Measurements from ENCODE around the gene XPO6.
A peak's percentile ranks its signal among the peaks of the same experiment; 100 is the strongest.
"Not testable (repeated sequence)": the region's sequence is repeated elsewhere in the genome, so short reads cannot be mapped to it uniquely, and the experiment has no call there.

Gene XPO6, protein sequence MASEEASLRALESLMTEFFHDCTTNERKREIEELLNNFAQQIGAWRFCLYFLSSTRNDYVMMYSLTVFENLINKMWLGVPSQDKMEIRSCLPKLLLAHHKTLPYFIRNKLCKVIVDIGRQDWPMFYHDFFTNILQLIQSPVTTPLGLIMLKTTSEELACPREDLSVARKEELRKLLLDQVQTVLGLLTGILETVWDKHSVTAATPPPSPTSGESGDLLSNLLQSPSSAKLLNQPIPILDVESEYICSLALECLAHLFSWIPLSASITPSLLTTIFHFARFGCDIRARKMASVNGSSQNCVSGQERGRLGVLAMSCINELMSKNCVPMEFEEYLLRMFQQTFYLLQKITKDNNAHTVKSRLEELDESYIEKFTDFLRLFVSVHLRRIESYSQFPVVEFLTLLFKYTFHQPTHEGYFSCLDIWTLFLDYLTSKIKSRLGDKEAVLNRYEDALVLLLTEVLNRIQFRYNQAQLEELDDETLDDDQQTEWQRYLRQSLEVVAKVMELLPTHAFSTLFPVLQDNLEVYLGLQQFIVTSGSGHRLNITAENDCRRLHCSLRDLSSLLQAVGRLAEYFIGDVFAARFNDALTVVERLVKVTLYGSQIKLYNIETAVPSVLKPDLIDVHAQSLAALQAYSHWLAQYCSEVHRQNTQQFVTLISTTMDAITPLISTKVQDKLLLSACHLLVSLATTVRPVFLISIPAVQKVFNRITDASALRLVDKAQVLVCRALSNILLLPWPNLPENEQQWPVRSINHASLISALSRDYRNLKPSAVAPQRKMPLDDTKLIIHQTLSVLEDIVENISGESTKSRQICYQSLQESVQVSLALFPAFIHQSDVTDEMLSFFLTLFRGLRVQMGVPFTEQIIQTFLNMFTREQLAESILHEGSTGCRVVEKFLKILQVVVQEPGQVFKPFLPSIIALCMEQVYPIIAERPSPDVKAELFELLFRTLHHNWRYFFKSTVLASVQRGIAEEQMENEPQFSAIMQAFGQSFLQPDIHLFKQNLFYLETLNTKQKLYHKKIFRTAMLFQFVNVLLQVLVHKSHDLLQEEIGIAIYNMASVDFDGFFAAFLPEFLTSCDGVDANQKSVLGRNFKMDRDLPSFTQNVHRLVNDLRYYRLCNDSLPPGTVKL

GRCh38 chr16:28211758-28212531 is at the start of gene XPO6:
Gene XPO6, minus strand, starts transcription at chr16:28211965. Its CDS starts 597 bp downstream, at chr16:28211368.
- peak; percentile 86 for DNase-seq

- DNase-seq, result no peak
Observed at GRCh38 chr16:28260193-28260592, 48.4 kb upstream of the XPO6 start.

DNA sequence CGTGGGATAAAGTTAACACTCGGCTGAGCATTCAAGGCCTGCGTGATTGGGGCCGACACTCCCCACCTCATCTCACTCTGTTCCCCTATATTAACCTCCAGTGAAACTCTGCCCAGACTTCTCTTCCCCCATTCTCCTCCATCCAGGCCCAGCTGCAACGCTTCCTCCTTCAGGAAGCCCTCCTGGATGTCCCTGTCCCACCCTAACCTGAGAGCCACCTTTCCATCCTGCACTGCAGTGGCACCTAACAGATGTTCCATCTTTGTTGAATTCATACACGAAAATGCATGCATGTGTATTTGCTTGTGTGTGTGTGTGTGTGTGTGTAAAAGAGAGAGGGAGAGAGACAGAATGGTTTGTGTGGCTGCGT is 48.0 kb upstream of the XPO6 start:
- no peak for DNase-seq

GRCh38 chr16:28259091-28259780 is 47.5 kb upstream of the XPO6 start:
- DNase-seq, result no peak

DNA sequence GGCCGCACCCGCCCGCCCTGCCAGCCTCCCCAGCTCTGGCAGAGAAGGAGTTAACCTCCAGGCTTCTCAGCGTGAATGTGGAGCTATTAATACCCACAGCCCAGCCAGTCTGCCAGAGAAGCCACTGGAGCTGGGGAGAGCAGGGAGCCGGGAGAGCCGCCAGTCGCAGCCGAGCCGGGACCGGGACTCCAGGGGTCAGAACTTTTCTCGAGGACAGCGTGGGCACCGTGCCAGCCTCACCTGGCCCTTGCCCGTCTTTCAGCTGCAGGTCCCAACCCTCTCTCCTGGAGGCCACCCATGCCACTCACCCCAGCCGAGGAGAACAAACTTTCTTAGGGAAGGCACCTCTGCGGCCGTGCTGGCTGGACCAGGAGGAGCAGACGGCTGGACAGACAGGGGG is 46.8 kb upstream of the XPO6 start:
- no peak for DNase-seq

GRCh38 chr16:28257256-28257655 is 45.5 kb upstream of the XPO6 start:
- DNase-seq, result no peak

DNA sequence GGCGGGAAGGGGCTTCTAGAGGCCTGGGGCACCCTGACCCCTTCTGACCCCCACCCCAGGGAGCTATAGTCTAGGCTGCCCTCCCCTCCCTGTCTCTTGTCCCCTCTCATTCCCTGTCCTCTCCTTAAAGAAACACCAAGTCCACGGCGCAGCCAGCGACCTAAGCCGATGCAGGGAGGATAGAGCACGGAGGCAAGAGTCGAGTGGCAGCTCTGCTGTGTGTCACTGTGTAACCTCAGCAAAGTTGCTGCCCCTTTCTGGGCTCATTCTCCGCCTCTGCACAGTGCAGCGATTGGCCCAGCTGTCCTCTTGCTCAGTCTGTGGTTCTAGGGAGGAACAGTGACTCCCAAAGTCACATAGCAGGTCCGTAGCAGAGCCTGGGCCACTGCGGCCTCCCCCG is 44.1 kb upstream of the XPO6 start:
- no peak for DNase-seq

DNA sequence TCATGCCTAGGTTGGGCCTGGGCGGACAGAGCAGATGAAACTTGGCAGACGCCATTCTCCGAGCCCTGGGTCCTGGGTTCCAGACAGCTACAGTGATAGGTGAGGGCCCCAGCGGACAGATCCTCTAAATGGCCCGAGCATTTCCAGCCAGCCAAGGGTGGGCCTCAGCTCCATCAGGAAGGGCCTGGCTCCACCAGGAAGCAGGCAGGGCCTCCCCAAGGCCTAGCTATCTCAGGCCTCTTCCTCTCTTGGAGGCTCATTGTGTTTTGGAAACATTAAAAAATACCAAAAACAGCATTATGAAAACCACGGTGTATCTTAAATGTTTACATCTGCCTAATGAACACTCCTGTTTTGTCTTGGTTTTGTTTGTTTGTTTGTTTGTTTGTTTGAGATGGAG is 42.4 kb upstream of the XPO6 start:
- no peak for DNase-seq

DNA sequence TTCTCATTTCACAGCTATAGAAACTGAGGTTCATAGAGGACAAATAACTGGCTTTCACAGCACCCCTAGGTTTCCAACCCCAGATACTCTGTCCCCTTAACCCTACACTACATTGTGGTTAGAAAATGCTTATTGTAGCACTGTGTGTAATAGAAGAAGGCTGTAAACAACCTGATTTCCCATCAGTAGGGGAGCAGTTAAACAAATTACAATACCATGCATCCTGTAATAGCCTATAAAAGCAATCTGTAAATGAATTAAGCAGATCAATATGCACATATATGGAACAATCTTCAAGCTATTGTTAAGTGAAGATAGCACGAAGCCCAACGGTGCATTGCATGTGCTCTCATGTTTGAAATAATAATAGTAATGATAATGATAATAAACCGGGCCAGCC is 39.2 kb upstream of the XPO6 start:
- no peak for DNase-seq

GRCh38 chr16:28249483-28249882 is 37.7 kb upstream of the XPO6 start:
- not testable (repeated sequence) for DNase-seq

DNA sequence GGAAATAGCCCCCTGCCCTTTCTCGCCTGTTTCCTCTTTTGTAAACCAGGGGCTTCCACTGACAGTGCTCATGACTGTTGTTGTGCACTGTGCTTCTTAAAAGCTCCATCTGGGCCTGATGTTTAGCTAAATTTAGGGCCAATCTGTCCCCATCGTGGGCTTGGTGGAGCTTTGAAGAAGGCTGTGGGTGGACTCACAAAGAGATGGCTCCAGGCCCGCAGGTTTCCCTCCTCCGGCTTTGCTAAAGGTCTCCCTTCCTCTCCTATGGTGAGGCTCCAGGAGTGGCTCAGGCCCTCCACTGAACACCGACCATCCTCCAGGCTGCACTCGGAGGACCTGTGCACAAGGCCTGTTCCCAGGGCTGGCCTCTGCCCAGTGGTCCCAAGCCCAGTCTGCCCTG is 30.2 kb upstream of the XPO6 start:
- DNase-seq, result no peak

- DNase-seq, result no peak
Observed at GRCh38 chr16:28237754-28238357, 26.1 kb upstream of the XPO6 start.

- DNase-seq, result no peak
Observed at GRCh38 chr16:28231763-28232162, 20.0 kb upstream of the XPO6 start.

DNA sequence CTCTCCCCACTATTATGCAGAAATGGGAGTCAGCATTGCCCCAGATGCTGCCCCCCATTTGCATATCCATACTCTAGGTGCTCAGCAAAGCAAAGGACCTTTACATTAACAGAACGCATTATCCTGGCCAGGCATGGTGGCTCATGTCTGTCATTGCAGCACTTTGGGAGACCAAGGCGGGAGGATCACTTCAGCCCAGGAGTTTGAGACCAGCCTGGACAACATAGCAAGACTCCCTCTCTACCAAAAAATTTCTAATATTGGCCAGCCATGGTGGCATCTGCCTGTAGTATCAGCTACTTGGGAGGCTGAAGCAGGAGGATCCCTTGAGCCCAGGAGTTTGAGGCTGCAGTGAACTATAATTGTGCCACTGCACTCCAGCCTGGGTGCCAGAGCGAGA is 12.1 kb upstream of the XPO6 start:
- DNase-seq, result not testable (repeated sequence)

- DNase-seq, result not testable (repeated sequence)
Observed at GRCh38 chr16:28219777-28220176, 8.0 kb upstream of the XPO6 start.

- DNase-seq, result no peak
Observed at GRCh38 chr16:28219282-28219681, 7.5 kb upstream of the XPO6 start.

GRCh38 chr16:28218109-28218508 is 6.3 kb upstream of the XPO6 start:
- DNase-seq, result no peak

DNA sequence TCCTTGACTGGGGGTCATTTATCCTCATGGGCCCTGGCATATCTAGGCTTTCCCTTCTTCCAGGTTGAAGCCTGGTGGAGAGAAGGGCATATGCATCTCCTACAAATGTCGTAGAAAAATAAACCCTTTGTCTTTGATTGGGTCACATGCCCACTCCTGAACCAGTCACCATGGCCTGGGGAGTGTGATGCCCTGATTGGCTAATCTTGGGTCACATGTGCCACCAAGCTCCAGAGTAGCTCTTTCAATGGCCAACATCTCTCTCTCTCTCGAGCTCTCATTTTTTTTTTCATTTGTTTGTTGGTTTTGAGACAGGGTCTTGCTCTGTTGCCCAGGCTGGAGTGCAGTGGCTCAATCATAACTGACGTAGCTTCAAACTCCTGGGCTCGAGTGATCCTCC is 5.6 kb upstream of the XPO6 start:
- DNase-seq, result no peak

GRCh38 chr16:28213396-28213795 is 1.6 kb upstream of the XPO6 start:
- no peak for DNase-seq

DNA sequence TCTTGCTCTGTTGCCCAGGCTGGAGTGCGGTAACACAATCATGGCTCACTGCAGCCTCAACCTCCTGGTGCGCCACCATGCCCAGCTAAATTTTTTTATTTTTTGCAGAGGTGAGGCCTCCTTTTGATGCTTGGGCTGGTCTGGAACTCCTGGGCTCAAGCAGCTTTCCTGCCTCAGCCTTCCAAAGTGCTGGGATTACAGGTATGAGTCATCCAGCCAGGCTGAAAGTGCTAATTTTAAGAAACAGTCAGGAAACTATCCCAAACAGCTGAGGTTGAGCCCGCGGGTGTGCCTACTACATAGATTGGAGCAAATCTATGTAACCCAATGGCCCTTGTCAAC is 738 bp upstream of the XPO6 start:
- no peak for DNase-seq

GRCh38 chr16:28210979-28211588 is 681 bp downstream of the XPO6 start:
- DNase-seq, result peak; percentile 33
